Bronchial epithelial cell (primary cell): ENCODE data around the gene MYO1E. TPM values are rescaled to one million over a fixed set of nuclear protein-coding genes. Genes with fewer than 3 reads are reported as not detected.

Source experiments
- DNase-seq: peaks from one replicate; pipeline ENCODE4 v3.0.0-alpha.2; 2010; ENCODE audit warnings: low read depth
- FAIRE-seq: peaks from 2 replicates; lab custom pipeline; 2011; peaks lifted over from hg19 to GRCh38; lab: Jason Lieb, UNC
- H3K27me3 ChIP-seq: 2 replicates; pipeline ENCODE4 v1.5.1; 2011; ENCODE audit warnings: low read length; ENCODE audit not compliant: control insufficient read depth, insufficient read depth
- H3K36me3 ChIP-seq: 2 replicates; pipeline ENCODE4 v1.5.1; 2011; ENCODE audit warnings: low read length; ENCODE audit not compliant: control insufficient read depth, insufficient read depth
- H3K4me3 ChIP-seq: 2 replicates; pipeline ENCODE4 v1.5.1; 2011; ENCODE audit warnings: mild to moderate bottlenecking, low read depth, low read length, control low read depth
- CTCF ChIP-seq: IDR thresholded peaks from 2 replicates; pipeline ENCODE4 v1.5.1; 2011; ENCODE audit warnings: mild to moderate bottlenecking, moderate library complexity, low read length, control low read depth, inconsistent platforms; ENCODE audit not compliant: insufficient read depth, severe bottlenecking
- total RNA-seq: library from RNA; depleted of rRNA; stranded (reverse); fragments of >200 nt; gene quantifications from 2 replicates; pipeline ENCODE4 v1.2.1, GENCODE V29; 2014

MYO1E gene
- total RNA-seq, 1 donor from 2014 or later: 71.9 TPM

DNA sequence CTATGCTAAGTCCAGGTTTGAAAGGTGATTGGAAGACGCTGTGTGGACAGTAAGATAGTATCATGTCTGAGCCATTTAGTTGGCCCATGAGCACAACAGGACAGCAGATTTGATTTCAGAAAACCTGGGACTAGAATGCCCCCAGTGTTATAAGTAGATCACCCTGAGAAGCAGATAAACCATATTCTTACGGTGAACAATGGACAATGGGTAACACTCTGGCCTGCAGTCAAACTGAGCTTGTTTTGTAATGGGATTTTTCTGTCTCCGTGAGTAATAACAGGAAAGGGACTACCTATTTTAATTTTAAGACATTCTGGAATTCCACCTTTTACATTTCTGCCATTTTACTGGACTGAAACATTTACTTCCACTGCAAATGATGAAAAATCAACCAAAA lies 94.6 kb downstream of the MYO1E start:
- Histone ChIP-seq H3K36me3 (no peaks in the 10 kb centered on the region), H3K27me3 (no peaks in the 10 kb centered on the region), H3K4me3 (no peak overlapping the region)
- no peak for TF ChIP-seq CTCF
- no peak for FAIRE-seq
- DNase-seq: no peak

DNA sequence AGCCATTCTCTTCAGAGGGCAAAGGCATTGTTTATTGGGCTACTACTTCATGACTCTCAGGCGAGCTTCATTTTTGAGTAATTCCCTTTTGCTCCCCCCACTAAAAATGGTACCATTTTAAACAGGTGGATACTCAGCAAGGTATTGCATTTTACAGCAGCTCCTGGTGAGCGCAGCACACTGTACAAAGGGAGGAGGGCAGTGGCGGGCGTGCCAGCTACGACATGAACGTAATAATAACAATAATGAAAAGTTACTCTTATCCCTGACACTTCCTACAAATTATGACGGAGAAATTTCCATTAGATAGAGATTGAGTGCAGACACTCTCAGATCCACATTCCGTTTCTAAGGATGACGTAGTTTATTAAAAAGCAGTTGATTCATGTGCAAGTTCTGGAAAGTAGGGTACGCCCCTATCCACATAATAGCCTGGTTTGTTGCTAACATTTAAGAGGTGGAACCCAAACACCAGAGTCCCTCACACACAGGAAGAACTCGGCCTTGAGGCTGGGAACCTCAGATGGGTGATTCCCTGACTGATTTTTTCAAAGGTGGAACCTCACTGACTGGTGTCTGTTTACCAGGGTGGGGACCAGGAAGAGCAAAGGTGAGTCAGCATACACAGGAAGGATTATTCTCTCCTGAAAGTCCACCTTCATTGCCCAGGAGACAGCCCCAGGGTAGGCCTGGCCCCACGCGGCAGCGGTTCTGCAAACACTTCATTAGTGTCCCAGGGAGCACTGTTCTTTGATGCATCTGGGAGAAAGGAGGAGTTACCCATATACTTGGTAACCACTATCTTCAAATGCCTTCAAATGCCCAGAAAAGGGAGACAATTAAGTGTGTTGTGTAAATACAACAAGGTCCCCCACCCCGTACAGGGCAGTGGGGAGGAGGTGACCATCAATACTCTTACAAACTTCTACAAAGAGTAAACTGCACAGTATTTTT lies 96.2 kb downstream of the MYO1E start:
- TF ChIP-seq CTCF: no peak
- FAIRE-seq: no peak
- Histone ChIP-seq H3K36me3 (no peaks in the 10 kb centered on the region), H3K27me3 (no peaks in the 10 kb centered on the region), H3K4me3 (no peak overlapping the region)
- peak; percentile 85 for DNase-seq

GRCh38 chr15:59274126-59274970 lies 98.3 kb downstream of the MYO1E start:
- FAIRE-seq (peak; percentile 7), DNase-seq (peak; percentile 73)
- no peaks in the 10 kb centered on the region for H3K36me3 ChIP-seq
- no peaks in the 10 kb centered on the region for H3K27me3 ChIP-seq
- no peak for TF ChIP-seq CTCF
- no peak overlapping the region for H3K4me3 ChIP-seq

DNA sequence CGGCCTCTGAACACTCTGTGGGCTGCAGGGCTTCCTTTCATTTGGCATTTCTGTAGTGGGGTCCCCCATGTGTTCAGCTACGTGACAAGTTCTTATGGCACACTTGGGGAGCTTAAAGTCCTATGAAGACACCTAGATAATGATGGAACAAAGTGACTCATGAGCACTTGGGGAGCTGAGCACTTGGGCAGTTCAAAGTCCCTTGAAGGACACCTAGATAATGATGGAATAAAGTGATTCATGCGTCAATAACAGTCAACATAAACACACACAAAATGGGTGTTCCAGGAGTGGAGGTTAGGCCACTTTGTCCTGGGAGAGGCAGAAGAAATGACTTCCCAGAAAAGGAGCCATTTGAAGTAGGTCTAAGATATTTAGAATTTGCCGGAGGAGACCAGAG lies 99.4 kb downstream of the MYO1E start:
- no peak for TF ChIP-seq CTCF
- FAIRE-seq: no peak
- H3K27me3 ChIP-seq: no peaks in the 10 kb centered on the region

GRCh38 chr15:59271595-59272201 lies 101.0 kb downstream of the MYO1E start:
- Histone ChIP-seq H3K27me3 (no peaks in the 10 kb centered on the region), H3K36me3 (no peaks in the 10 kb centered on the region), H3K4me3 (no peak overlapping the region)
- TF ChIP-seq CTCF: no peak
- DNase-seq (no peak), FAIRE-seq (no peak)

More for the DNA sequence above, 99.4 kb downstream of the MYO1E start:
- Histone ChIP-seq H3K36me3 (no peaks in the 10 kb centered on the region), H3K4me3 (no peak overlapping the region)
- no peak for DNase-seq
